ENCODE data around the gene NEK7. TPM values are rescaled to one million over a fixed set of nuclear protein-coding genes. Genes with fewer than 3 reads are reported as not detected.
"Not testable (repeated sequence)": the region's sequence is repeated elsewhere in the genome, so short reads cannot be mapped to it uniquely, and the experiment has no call there.

NEK7 gene
- total RNA-seq, 2 experiments from 2014 or later = 68.9 to 71.7 TPM

DNA sequence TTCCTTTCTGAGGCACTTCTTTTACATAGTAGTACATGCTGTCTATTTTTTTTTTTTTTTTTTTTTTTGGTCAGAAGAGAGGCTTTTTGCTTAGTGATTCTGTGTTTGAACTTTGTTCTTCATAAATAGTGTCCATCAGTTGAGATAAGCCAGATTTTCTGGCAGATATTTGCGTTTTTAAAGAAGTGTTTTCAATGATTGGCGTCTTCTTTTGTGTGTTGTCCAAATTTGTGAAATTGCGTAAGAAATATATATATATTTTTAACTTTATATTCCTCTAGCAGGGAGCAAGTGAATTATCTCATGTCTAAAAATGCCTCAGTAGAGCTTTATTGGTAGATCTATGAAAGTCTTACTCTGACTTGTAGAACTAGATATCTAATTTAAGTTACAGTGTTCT is 28.3 kb downstream of the NEK7 start:
- POLR2A ChIA-PET = interaction anchor here (0.7 to 2.0 kb wide), 3 partner anchors 15 to 279 kb away, joined by 3 to 11 read pairs (median 3); partner anchors contain the start of gene NEK7
- no peak for DNase-seq
- no peak overlapping the region for H3K4me3 Mint-ChIP-seq
- ATAC-seq (ENCODE audit: low read depth) = no peak
- peaks cover 12% of the 10 kb centered on the region for H3K36me3 Mint-ChIP-seq
- no peaks in the 10 kb centered on the region for H3K9me3 Mint-ChIP-seq
- no peaks in the 10 kb centered on the region for H3K27me3 Mint-ChIP-seq
- peaks cover 56% of the 10 kb centered on the region for H3K4me1 Mint-ChIP-seq
- no peak overlapping the region for H3K27ac Mint-ChIP-seq

DNA sequence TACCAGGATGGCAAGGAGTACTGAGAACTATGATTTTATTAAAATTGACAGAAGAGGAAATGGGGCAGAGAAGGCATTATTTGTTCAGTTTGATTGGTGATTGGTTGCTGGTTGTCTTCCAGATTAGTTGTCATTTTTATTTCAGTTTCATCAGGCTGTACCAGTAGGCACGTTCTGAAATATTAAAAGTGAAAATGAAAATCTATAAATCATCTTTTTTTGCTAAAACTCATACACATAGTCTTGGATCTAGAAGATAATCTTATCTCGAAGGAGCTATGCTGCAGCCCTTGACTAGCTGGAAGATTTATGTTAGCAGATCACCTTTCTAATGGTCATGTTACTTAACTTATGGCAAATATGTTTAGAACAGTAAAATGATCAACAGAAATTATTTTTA is 29.0 kb downstream of the NEK7 start:
- ATAC-seq (ENCODE audit: low read depth) = no peak
- Mint-ChIP-seq H3K27ac (peak overlapping the region; percentile 81), H3K27me3 (no peaks in the 10 kb centered on the region), H3K4me1 (peaks cover 56% of the 10 kb centered on the region), H3K9me3 (no peaks in the 10 kb centered on the region), H3K4me3 (peak overlapping the region; percentile 57), H3K36me3 (peaks cover 12% of the 10 kb centered on the region)
- no peak for DNase-seq
- POLR2A ChIA-PET = interaction anchor here (1.0 to 2.0 kb wide), 2 partner anchors 16 to 28 kb away, joined by 3 to 11 read pairs; partner anchors contain the start of gene NEK7

DNA sequence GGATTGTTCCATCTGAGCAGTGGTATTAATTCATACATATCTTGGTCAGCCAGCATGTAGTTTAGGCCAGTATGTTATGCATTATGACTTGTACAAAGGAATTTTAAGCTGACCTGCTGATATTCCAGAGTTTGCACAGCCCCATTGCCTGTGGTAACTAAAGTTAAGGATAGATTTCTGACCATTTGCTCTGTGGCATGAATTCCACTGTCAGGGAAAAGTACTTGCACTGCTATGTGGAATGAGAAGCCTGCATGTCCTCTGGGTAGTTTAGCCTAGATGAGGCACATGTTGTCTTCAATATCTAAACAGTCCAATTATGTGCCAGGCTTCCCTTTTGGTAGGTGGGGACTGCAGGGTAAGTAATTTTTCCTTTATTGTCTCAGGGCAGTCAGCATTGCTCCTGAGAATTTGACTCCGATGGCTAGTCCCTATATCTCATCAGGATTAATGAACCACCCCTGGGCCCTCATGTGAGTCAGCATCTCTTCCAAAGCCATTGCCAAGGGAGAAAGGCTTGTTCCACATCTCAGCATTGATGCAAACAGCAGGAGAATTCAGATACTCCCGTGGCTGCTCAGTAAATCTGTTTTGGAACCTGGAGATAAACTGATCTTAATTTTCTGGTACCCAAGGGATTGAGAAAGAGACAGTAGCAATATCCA is 30.2 kb downstream of the NEK7 start:
- Mint-ChIP-seq H3K9me3 (no peaks in the 10 kb centered on the region), H3K36me3 (peaks cover 12% of the 10 kb centered on the region), H3K27ac (peak overlapping the region; percentile 80), H3K27me3 (no peaks in the 10 kb centered on the region), H3K4me3 (no peak overlapping the region), H3K4me1 (peaks cover 57% of the 10 kb centered on the region)
- DNase-seq (no peak), ATAC-seq (ENCODE audit: low read depth) (no peak)
- POLR2A ChIA-PET = interaction anchor here (0.6 to 2.0 kb wide), 3 partner anchors 13 to 30 kb away, joined by 4 to 11 read pairs (median 4); partner anchors contain the start of gene NEK7

DNA sequence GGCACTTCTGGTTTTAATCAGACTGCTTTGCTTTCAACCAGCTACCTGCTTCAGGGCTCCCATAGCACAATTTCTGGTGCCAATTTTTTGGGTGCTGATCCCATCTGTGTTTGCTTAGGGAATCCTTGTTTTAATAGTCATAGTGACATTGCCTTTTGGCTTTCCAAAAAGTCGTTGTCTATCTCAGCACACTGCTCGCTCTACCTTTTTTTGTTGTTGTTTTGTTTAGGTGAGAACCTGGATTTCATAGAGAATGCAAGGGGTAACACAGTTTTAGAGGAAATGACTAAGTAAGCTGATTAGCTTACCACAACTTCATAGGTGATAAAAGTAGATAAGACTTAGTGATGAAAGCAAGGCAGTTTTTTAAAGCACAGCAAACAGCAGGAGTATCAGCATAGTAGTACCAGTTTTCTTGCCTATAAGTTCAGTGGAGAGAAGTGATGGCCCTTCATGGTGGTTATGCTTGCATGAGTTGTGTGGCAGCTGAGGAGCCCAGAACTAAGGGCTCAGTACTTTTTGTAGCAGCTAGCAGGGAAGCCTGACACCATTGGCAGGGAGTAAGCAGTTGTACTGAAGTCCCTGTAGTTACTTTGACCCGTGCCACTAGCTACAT is 31.3 kb downstream of the NEK7 start:
- Mint-ChIP-seq H3K27ac (peak overlapping the region; percentile 80), H3K4me1 (peaks cover 58% of the 10 kb centered on the region), H3K4me3 (peak overlapping the region; percentile 62), H3K9me3 (no peaks in the 10 kb centered on the region), H3K36me3 (peaks cover 14% of the 10 kb centered on the region), H3K27me3 (no peaks in the 10 kb centered on the region)
- peak; percentile 90 for ATAC-seq (ENCODE audit: low read depth)
- POLR2A ChIA-PET = interaction anchor here (1.0 to 1.5 kb wide), 4 partner anchors 8 to 30 kb away, joined by 3 to 4 read pairs (median 3); no protein-coding TSS in a partner anchor
- DNase-seq = no peak

DNA sequence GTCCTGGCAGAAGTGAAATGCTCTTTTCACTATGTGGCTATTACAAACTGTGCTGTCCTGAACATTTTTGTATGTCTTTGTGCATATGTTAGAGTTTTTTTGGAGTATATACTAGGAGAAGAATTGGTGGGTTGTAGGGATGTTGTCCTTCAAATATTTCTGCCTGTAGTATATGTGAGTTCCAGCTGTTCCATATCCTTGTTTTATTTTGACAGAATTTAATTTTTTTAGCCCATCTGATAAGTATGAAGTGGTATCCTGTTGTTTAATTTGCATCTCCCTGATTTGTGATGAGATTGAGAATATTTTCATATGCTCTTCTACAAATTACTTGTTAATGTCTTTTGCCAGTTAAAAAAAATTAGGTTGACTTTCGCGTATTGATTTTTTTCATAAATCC is 34.3 kb downstream of the NEK7 start:
- Mint-ChIP-seq H3K4me3 (no peak overlapping the region), H3K4me1 (peaks cover 52% of the 10 kb centered on the region), H3K27me3 (no peaks in the 10 kb centered on the region), H3K27ac (no peak overlapping the region), H3K36me3 (peaks cover 15% of the 10 kb centered on the region), H3K9me3 (peaks cover 1% of the 10 kb centered on the region)
- POLR2A ChIA-PET = no interaction called here
- DNase-seq = no peak
- ATAC-seq (ENCODE audit: low read depth) = no peak

DNA sequence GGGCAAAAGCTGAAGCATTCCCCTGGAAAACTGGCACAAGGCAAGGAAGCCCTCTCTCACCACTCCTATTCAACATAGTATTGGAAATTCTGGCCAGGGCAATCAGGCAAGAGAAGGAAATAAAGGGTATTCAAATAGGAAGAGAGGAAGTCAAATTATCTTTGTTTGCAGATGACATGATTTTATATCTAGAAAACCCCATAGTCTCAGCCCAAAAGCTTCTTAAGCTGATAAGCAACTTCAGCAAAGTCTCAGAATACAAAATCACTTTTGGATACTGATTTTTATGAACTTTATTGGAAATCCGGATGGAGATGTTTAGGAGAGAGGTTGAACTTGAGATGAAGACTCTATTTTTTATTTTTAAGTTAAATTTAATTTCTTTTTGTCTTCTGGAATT is 37.1 kb downstream of the NEK7 start:
- H3K9me3 Mint-ChIP-seq; ATAC-seq (ENCODE audit: low read depth); H3K4me3 Mint-ChIP-seq; POLR2A ChIA-PET; H3K27me3 Mint-ChIP-seq; DNase-seq; H3K27ac Mint-ChIP-seq: not testable (repeated sequence)
- Mint-ChIP-seq H3K4me1 (peaks cover 39% of the 10 kb centered on the region), H3K36me3 (peaks cover 15% of the 10 kb centered on the region)

DNA sequence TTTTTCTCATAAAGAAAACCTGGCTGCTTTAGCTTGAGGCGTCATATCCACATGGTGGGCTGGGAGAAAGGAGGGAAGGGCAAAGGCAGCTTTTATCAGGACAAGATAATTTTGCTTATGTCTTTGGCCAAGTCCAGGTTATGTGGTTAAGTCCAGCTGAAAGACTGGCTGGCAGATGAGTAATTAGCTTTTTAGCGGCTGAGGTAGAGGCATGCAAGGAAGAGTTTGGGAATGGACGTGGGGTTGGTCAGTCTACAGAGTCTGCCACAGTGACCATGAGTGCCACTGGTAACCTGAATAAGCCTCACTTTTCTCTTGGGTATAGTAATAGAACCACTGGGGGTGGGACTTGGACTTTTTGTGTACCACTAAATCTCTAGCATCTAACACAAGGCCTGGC is 39.8 kb downstream of the NEK7 start:
- peaks cover 37% of the 10 kb centered on the region for H3K4me1 Mint-ChIP-seq
- H3K27me3 Mint-ChIP-seq = no peaks in the 10 kb centered on the region
- DNase-seq (no peak), ATAC-seq (ENCODE audit: low read depth) (no peak)
- H3K27ac Mint-ChIP-seq = no peak overlapping the region
- peaks cover 11% of the 10 kb centered on the region for H3K36me3 Mint-ChIP-seq
- no peak overlapping the region for H3K4me3 Mint-ChIP-seq
- peaks cover 1% of the 10 kb centered on the region for H3K9me3 Mint-ChIP-seq
- POLR2A ChIA-PET = interaction anchor here (0.6 to 1.0 kb wide), 2 partner anchors 8 to 22 kb away, joined by 3 read pairs; no protein-coding TSS in a partner anchor

DNA sequence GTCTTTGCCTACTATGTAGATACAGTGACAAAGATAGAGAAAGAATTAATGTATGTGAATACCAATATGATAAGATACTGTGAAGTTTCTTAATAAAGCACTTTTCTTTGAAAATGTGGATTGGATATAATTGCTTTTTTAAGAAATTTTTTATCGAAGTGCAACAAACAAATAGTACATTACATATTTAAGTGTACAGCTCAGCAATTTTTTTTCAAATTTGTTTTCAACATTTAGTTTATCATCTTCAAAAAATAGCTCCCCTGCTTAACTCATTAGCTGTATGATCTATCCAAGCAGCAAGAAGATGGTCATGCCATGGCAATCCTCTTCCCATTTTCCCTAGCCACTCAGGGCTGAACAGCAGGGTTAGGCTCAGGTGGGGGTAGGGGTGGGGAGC is 40.5 kb downstream of the NEK7 start:
- DNase-seq (no peak), ATAC-seq (ENCODE audit: low read depth) (no peak)
- H3K27me3 Mint-ChIP-seq = no peaks in the 10 kb centered on the region
- H3K36me3 Mint-ChIP-seq = peaks cover 11% of the 10 kb centered on the region
- no peak overlapping the region for H3K4me3 Mint-ChIP-seq
- H3K27ac Mint-ChIP-seq = no peak overlapping the region
- H3K4me1 Mint-ChIP-seq = peaks cover 38% of the 10 kb centered on the region
- peaks cover 1% of the 10 kb centered on the region for H3K9me3 Mint-ChIP-seq
- POLR2A ChIA-PET = no interaction called here

DNA sequence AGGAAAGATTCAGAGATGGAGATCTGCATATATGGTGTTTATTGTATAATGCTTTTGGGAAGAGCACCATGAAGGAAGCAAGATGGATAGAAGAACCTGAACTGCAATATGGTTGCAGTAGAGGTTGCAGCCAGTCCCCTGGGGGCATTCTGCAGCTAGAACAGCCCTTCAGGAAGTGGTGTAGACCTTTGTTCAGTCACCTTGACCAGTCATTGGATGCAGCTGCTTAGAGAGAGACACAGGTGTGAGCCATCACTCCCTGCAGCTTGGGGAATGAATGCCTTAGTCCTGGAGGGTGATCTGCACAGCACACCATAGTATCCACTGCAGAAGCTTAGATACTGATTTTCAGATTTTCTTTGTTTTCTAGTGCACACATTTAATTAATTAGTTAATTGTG is 42.3 kb downstream of the NEK7 start:
- Mint-ChIP-seq H3K9me3 (peaks cover 4% of the 10 kb centered on the region), H3K4me1 (peaks cover 37% of the 10 kb centered on the region), H3K4me3 (no peak overlapping the region), H3K27me3 (no peaks in the 10 kb centered on the region), H3K36me3 (peaks cover 18% of the 10 kb centered on the region), H3K27ac (no peak overlapping the region)
- DNase-seq (no peak), ATAC-seq (ENCODE audit: low read depth) (peak; percentile 40)
- POLR2A ChIA-PET = interaction anchor here (1.4 kb wide), 1 partner anchor 22 kb away, joined by 3 read pairs; no protein-coding TSS in a partner anchor

DNA sequence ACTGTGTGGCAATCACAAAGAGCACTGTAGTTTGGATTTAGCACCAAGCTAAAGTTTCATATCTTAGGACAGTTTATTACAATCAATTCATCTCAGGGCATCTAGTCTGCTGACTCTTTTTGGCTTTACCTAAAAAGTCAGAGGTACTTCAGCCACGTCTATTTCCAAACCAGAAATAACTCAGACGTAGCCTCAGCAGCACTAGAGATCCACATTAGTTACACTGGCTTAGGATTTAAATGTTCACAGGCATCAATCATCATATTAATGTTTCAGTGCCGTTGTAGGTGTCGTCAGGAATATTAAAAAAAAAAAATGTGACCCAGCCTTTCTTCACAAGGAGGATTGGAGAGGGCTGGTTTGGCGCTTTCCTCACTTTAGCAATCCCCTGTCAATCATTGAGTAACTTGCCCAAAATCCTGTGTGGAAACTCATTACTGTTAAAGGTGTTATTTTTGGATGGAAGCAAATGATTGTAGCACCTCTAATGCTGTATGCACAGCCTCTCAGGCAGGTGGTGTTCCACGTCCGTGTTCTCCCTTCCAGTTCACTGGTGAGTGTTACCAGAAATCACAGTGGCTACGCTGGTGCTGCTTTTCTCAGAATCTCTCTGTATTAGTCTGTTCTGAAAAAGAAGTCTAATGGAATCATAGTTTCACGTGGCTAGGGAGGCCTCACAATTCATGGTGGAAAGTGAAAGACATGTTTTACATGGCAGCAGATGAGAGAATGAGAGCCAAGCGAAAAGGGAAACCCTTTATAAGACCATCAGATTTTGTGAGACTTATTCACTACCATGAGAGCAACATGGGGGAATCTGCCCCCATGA is 45.4 kb downstream of the NEK7 start:
- Mint-ChIP-seq H3K27me3 (no peaks in the 10 kb centered on the region), H3K36me3 (peaks cover 18% of the 10 kb centered on the region), H3K4me1 (peaks cover 32% of the 10 kb centered on the region), H3K9me3 (peaks cover 3% of the 10 kb centered on the region), H3K27ac (peak overlapping the region; percentile 76), H3K4me3 (peak overlapping the region; percentile 62)
- ATAC-seq (ENCODE audit: low read depth) (peak; percentile 77), DNase-seq (no peak)
- POLR2A ChIA-PET = no interaction called here

DNA sequence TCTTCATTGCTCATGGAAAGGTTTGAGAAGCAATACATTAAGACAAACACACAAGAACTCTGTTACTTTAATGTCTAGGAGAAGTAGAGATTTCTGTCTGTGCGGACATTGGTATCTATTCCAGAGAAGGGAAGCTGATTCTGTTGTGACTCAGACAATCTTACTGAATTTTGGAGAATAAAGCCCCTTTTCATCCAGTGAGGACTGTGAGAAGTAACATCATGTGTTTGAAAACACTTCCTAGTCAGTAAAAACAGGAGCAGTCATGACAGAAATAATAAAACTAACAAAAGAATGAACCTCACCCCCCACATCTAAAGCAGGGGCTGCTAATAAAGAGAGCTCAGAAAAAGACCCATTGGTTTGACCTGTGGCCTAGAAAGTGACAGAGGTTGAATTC is 46.6 kb downstream of the NEK7 start:
- POLR2A ChIA-PET = no interaction called here
- Mint-ChIP-seq H3K4me1 (peaks cover 32% of the 10 kb centered on the region), H3K4me3 (no peak overlapping the region), H3K36me3 (peaks cover 18% of the 10 kb centered on the region), H3K27ac (no peak overlapping the region), H3K9me3 (peaks cover 3% of the 10 kb centered on the region), H3K27me3 (no peaks in the 10 kb centered on the region)
- DNase-seq (no peak), ATAC-seq (ENCODE audit: low read depth) (no peak)

DNA sequence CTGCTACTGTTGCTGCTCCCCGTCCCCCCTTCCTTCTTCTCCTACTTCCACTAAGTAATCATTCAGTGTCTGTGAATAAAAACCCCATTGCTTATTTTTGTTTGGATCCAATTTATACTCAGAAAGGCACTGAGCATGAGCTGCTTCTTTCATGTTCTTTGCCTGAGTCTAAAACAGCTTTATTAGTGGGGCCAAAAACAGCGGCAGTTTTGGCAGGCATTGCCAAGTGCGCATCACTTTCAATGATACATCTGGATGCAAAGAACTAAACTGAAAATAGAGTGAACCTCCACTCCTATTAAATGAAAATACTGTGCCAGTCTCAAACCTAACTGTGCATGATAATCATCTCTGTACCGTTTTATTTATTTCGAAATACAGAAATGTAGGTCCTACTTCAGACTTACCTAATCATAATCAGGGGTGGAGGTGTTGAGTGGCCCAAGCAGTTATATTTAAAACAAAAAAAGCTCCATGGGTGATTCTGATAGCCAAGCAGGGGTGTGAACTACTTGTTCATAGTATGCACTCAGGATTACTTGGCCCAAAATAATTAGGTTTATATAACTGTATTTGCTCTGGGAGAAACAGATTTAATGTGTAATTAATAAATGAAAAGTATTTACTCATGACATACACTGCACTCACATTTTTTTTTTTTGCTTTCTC is 48.4 kb downstream of the NEK7 start:
- POLR2A ChIA-PET = no interaction called here
- H3K4me3 Mint-ChIP-seq = no peak overlapping the region
- ATAC-seq (ENCODE audit: low read depth) (no peak), DNase-seq (no peak)
- peaks cover 23% of the 10 kb centered on the region for H3K4me1 Mint-ChIP-seq
- H3K9me3 Mint-ChIP-seq = peaks cover 3% of the 10 kb centered on the region
- H3K27ac Mint-ChIP-seq = no peak overlapping the region
- H3K36me3 Mint-ChIP-seq = peaks cover 18% of the 10 kb centered on the region
- no peaks in the 10 kb centered on the region for H3K27me3 Mint-ChIP-seq

DNA sequence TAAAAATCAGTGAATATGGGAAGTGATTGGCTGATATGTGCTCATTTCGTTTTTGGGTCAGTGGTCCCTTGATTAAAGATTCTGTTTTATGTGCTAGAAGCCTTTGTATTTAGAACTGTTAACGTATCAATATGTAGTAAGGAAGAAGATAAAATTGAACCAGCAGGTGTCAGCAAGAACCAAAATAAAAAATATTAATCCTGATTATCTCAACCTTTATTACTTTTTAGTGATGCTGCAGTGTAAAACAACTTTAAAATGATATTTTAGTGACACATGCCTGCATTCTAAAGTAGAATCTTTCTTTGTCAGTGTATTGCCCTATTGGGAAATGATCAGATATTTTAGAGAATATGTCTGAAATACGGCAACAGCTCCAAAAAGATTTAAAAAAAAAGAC is 49.5 kb downstream of the NEK7 start:
- Mint-ChIP-seq H3K4me3 (no peak overlapping the region), H3K9me3 (peaks cover 3% of the 10 kb centered on the region), H3K4me1 (peaks cover 19% of the 10 kb centered on the region), H3K27me3 (no peaks in the 10 kb centered on the region), H3K27ac (no peak overlapping the region), H3K36me3 (peaks cover 21% of the 10 kb centered on the region)
- ATAC-seq (ENCODE audit: low read depth) = no peak
- POLR2A ChIA-PET = no interaction called here
- no peak for DNase-seq

Measured in activated naive CD8-positive, alpha-beta T cell treated with anti-CD3 and anti-CD28 coated beads, Interleukin-2, amount 10 ng/mL, durations not matched to agents 7 days and 5 days (primary cell).